Measurements from ENCODE around the gene SUN1.

DNA sequence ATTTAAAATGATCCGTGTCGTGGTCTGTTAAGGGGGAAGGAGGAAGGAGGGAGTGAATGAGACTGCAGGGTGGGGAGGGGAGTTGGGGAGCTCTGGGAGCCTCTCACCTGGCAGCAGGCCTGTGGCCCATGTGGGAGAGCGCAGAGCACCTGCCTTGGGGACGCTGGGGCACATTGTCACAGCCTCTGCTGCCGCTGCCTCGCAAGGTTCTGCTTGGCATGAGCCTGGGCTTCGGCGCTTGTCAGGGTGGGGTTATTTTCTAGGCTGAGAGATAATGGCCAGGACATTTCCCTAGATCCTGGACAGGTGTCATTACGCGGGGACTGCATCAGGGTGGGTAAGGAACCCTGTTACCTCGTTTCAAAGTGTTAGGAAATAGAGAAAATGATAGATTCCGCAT, 2.2 kb upstream of the SUN1 start:
- TF ChIP-seq POLR2AphosphoS5 (IDR thresholded peaks at IDR 0.05; ENCODE audit: low read depth, low read length) (no peak), TAF1 (IDR thresholded peaks at IDR 0.05; ENCODE audit: low read depth, low read length) (no peak), POLR2A (IDR thresholded peaks at IDR 0.05; ENCODE audit: low read depth, low read length) (no peak), POU2F2 (IDR thresholded peaks at IDR 0.05; ENCODE audit: low read depth, low read length) (no peak), SPI1 (IDR thresholded peaks at IDR 0.05; ENCODE audit: low read depth, low read length) (no peak), PAX5 (IDR thresholded peaks at IDR 0.05; ENCODE audit: insufficient read depth, low read length, severe bottlenecking) (no peak)
